IMR-90 (cell line): ENCODE results near the gene UBA52. TPM values are rescaled to one million over a fixed set of nuclear protein-coding genes. Genes with fewer than 3 reads are reported as not detected.

Source experiments
- ATAC-seq: fragments of 200-7000 bp; cut with Tn5 transposase; 2 replicates; pipeline ENCODE4 v1.9.1; 2020; ENCODE audit warnings: low read depth, mild to moderate bottlenecking, moderate library complexity
- Bru-seq: library from RNA; stranded (reverse); fragments of 400-500 nt; gene quantifications from one replicate; lab custom pipeline; 2021; lab: Mats Ljungman, UMichigan
- BruChase-seq, 2 experiments: library from RNA; stranded (reverse); fragments of 400-500 nt; gene quantifications; one replicate each; lab custom pipeline; 2021; lab: Mats Ljungman, UMichigan
- BruUV-seq: library from RNA; stranded (reverse); fragments of 400-500 nt; replicated peaks from 2 replicates; lab custom pipeline; 2021; lab: Mats Ljungman, UMichigan
- CTCF ChIA-PET: fragments of 300-600 bp; formaldehyde crosslinking; extraction: SDS; loops from one replicate; lab custom pipeline; 2021; ENCODE audit warnings: antibody characterized with exemption; lab: Yijun Ruan, JAX
- POLR2A ChIA-PET: fragments of 300-600 bp; sonication (Branson Sonifier 250); formaldehyde crosslinking; loops from one replicate; lab custom pipeline; 2022; ENCODE audit warnings: antibody characterized with exemption; ENCODE audit not compliant: unreplicated experiment; lab: Charles Lee
- DNase-seq: peaks from one replicate; pipeline ENCODE4 v3.0.0; 2013
- H2AFZ ChIP-seq: replicated peaks from 2 replicates; pipeline ENCODE3; 2013; ENCODE audit warnings: low read length, mild to moderate bottlenecking; ENCODE audit not compliant: poor library complexity
- H2AK5ac ChIP-seq: 2 replicates; pipeline ENCODE4 v1.6.1; 2013; ENCODE audit warnings: low read depth, low read length, inconsistent platforms
- H2AK9ac ChIP-seq: replicated peaks from 2 replicates; pipeline ENCODE3; 2013; ENCODE audit warnings: mild to moderate bottlenecking, low read depth, low read length, moderate library complexity; ENCODE audit not compliant: poor library complexity
- H2BK120ac ChIP-seq: 2 replicates; pipeline ENCODE4 v1.6.1; 2013; ENCODE audit warnings: low read depth, low read length, inconsistent platforms
- H2BK15ac ChIP-seq: 3 replicates; pipeline ENCODE4 v1.6.1; 2013; ENCODE audit warnings: low read depth, low read length, inconsistent platforms
- H2BK20ac ChIP-seq: 2 replicates; pipeline ENCODE4 v1.6.1; 2013; ENCODE audit warnings: low read depth, mild to moderate bottlenecking, inconsistent platforms, low read length, moderate library complexity
- H2BK5ac ChIP-seq: 2 replicates; pipeline ENCODE4 v1.6.1; 2013; ENCODE audit warnings: mild to moderate bottlenecking, low read depth, low read length, inconsistent platforms; ENCODE audit not compliant: poor library complexity, severe bottlenecking
- H3K14ac ChIP-seq: replicated peaks from 2 replicates; pipeline ENCODE4 v1.6.1; 2013; ENCODE audit warnings: low read depth, low read length, inconsistent platforms
- H3K18ac ChIP-seq: 2 replicates; pipeline ENCODE4 v1.6.1; 2013; ENCODE audit warnings: low read depth, low read length, control low read depth
- H3K23ac ChIP-seq: 2 replicates; pipeline ENCODE4 v1.6.1; 2013; ENCODE audit warnings: low read depth, low read length, inconsistent platforms
- H3K27ac ChIP-seq: 2 replicates; pipeline ENCODE4 v1.5.1; 2013; ENCODE audit warnings: mild to moderate bottlenecking, control low read depth, low read length; ENCODE audit not compliant: insufficient read depth
- H3K27me3 ChIP-seq: 2 replicates; pipeline ENCODE4 v1.6.1; 2013; ENCODE audit warnings: low read length; ENCODE audit not compliant: control insufficient read depth, insufficient read depth
- H3K36me3 ChIP-seq: 2 replicates; pipeline ENCODE4 v1.6.1; 2013; ENCODE audit warnings: low read length, mixed read lengths; ENCODE audit not compliant: control insufficient read depth, insufficient read depth
- H3K4ac ChIP-seq: 2 replicates; pipeline ENCODE4 v1.6.1; 2013; ENCODE audit warnings: low read depth, low read length, inconsistent platforms
- H3K4me1 ChIP-seq: 2 replicates; pipeline ENCODE4 v1.6.1; 2013; ENCODE audit warnings: low read length, mixed read lengths; ENCODE audit not compliant: control insufficient read depth, insufficient read depth
- H3K4me2 ChIP-seq: 2 replicates; pipeline ENCODE4 v1.6.1; 2013; ENCODE audit warnings: low read depth, mild to moderate bottlenecking, control low read depth, low read length, moderate library complexity
- H3K4me3 ChIP-seq: 2 replicates; pipeline ENCODE4 v1.5.1; 2013; ENCODE audit warnings: low read depth, mild to moderate bottlenecking, control low read depth, low read length, moderate library complexity; ENCODE audit not compliant: insufficient read depth
- H3K56ac ChIP-seq: 2 replicates; pipeline ENCODE4 v1.6.1; 2013; ENCODE audit warnings: low read length, inconsistent platforms; ENCODE audit not compliant: insufficient read depth; ENCODE audit errors: extremely low read depth
- H3K79me1 ChIP-seq, 2 experiments: 2 replicates each; pipeline ENCODE4 v1.6.1; 2013; ENCODE audit warnings: low read length in 2 of 2, inconsistent platforms in 1 of 2, low read depth in 1 of 2
- H3K9ac ChIP-seq: 2 replicates; pipeline ENCODE4 v1.6.1; 2013; ENCODE audit warnings: low read depth, low read length, control low read depth
- H3K9me1 ChIP-seq: 2 replicates; pipeline ENCODE4 v1.6.1; 2013; ENCODE audit warnings: low read length, inconsistent platforms; ENCODE audit not compliant: insufficient read depth
- H3K9me3 ChIP-seq: 2 replicates; pipeline ENCODE4 v1.6.1; 2013; ENCODE audit warnings: low read length; ENCODE audit not compliant: control insufficient read depth, insufficient read depth
- H4K20me1 ChIP-seq: 2 replicates; pipeline ENCODE4 v1.6.1; 2013; ENCODE audit warnings: low read length, inconsistent platforms; ENCODE audit not compliant: insufficient read depth
- H4K5ac ChIP-seq: 2 replicates; pipeline ENCODE4 v1.6.1; 2013; ENCODE audit warnings: mild to moderate bottlenecking, low read depth, low read length, control low read depth
- H4K8ac ChIP-seq, 2 experiments: 2 replicates each; pipeline ENCODE4 v1.6.1; 2013; ENCODE audit warnings: low read depth in 2 of 2, low read length in 2 of 2, control low read depth in 1 of 2, inconsistent platforms in 1 of 2
- H4K91ac ChIP-seq: 2 replicates; pipeline ENCODE4 v1.6.1; 2013; ENCODE audit warnings: low read depth, low read length, inconsistent platforms; ENCODE audit not compliant: insufficient read depth
- BHLHE40 ChIP-seq: fragments of 150-350 bp; IDR thresholded peaks from 2 replicates; pipeline ENCODE4 v1.6.1; 2016; ENCODE audit warnings: mild to moderate bottlenecking, low read depth, low read length
- CEBPB ChIP-seq: IDR thresholded peaks from 2 replicates; pipeline ENCODE4 v1.6.1; 2012; ENCODE audit warnings: low read depth, low read length, improper control_type of control experiment
- CHD1 ChIP-seq: IDR thresholded peaks from 2 replicates; pipeline ENCODE4 v1.6.1; 2012; ENCODE audit warnings: low read depth, low read length, improper control_type of control experiment
- CTCF ChIP-seq: conservative IDR thresholded peaks from 2 replicates; pipeline ENCODE4 v1.5.1; 2012; ENCODE audit warnings: mild to moderate bottlenecking, low read depth, low read length, improper control_type of control experiment
- MAZ ChIP-seq: IDR thresholded peaks from 2 replicates; pipeline ENCODE4 v1.6.1; 2012; ENCODE audit warnings: low read depth, mild to moderate bottlenecking, low read length, improper control_type of control experiment, moderate library complexity, borderline replicate concordance
- POLR2A ChIP-seq: IDR thresholded peaks from 2 replicates; pipeline ENCODE4 v1.6.1; 2012; ENCODE audit warnings: mild to moderate bottlenecking, low read depth, low read length
- RCOR1 ChIP-seq: IDR thresholded peaks from 2 replicates; pipeline ENCODE4 v1.6.1; 2012; ENCODE audit warnings: mild to moderate bottlenecking, low read length, improper control_type of control experiment; ENCODE audit not compliant: insufficient replicate concordance
- RFX5 ChIP-seq: IDR thresholded peaks from 2 replicates; pipeline ENCODE4 v1.8.0; 2012; ENCODE audit warnings: low read depth, mild to moderate bottlenecking, low read length, moderate library complexity
- SMC3 ChIP-seq: fragments of 150-350 bp; IDR thresholded peaks from 2 replicates; pipeline ENCODE4 v1.6.1; 2016; ENCODE audit warnings: low read depth, mild to moderate bottlenecking, antibody characterized with exemption, low read length, moderate library complexity
- USF2 ChIP-seq: fragments of 150-350 bp; IDR thresholded peaks from 2 replicates; pipeline ENCODE4 v1.6.1; 2017; ENCODE audit warnings: mild to moderate bottlenecking, antibody characterized with exemption, low read length, low read depth
- WGBS, 2 experiments: methylation state at CpG; one replicate each; pipeline versions ENCODE4 v1.1.5 to v1.1.7; 2013; ENCODE audit warnings: missing lambda C conversion rate in 2 of 2; ENCODE audit not compliant: insufficient read length in 1 of 2; ENCODE audit errors: extremely low coverage in 2 of 2; 5-methylcytosine and 5-hydroxymethylcytosine counted together
- dilution Hi-C: fragments of 300-500 bp; cut with HindIII; formaldehyde crosslinking; loops from one replicate; pipeline ENCODE4 v1.14.3; 2018; ENCODE audit warnings: low sequenced_read_pairs; ENCODE audit not compliant: unreplicated experiment
- in situ Hi-C: fragments of 300-500 bp; cut with MboI; formaldehyde crosslinking; loops from 3 replicates; pipeline ENCODE4 v1.14.3; 2019; ENCODE audit warnings: low sequenced_read_pairs, inconsistent platforms, mixed read lengths
- intact Hi-C: fragments of 100-400 bp; cut with micrococcal nuclease; formaldehyde crosslinking; loops from 2 replicates; pipeline ENCODE4 v1.10.0; 2022
- long read RNA-seq: library from polyadenylated mRNA; unstranded; transcript quantifications from one replicate; pipeline ENCODE4 v2.0.0, GENCODE V29; 2021; ENCODE audit not compliant: unreplicated experiment
- polyA plus RNA-seq, 3 experiments: library from polyadenylated mRNA; depleted of rRNA; stranded (reverse); fragments of >200 nt; gene quantifications; 2 replicates each; pipeline ENCODE4 v1.2.3, GENCODE V29; 2012; ENCODE audit warnings: low replicate concordance in 1 of 3
- total RNA-seq: library from RNA; depleted of rRNA; stranded (reverse); fragments of >200 nt; gene quantifications from 2 replicates; pipeline ENCODE4 v1.2.3, GENCODE V29; 2012; rRNA removed

Gene UBA52
- total RNA-seq (1,030 and 1,144 TPM in 2 replicates), polyA plus RNA-seq (2012; rRNA removed) (2,778 and 3,008 TPM in 2 replicates), Bru-seq, nascent RNA (percentile 94 among the genes with signal in this experiment), BruChase-seq, experiment 1, labeled RNA remaining after a 6-hour chase (percentile 90 among the genes with signal in this experiment), BruChase-seq, experiment 2, labeled RNA remaining after a 2-hour chase (percentile 86 among the genes with signal in this experiment)
- polyA plus RNA-seq (2012; cell fraction: cytosol; rRNA removed): 3,160 and 3,447 TPM in 2 replicates
- polyA plus RNA-seq (2012; cell fraction: nucleus; rRNA removed; ENCODE audit: low replicate concordance): 792 and 822 TPM in 2 replicates
- long read RNA-seq, transcript UBA52-202 (5 exons, 2,845 nt): minor isoform, 79 of 279 reads
- long read RNA-seq, transcript UBA52-209 (4 exons, 514 nt): minor isoform, 25 of 279 reads
- long read RNA-seq, transcript UBA52-201 (5 exons, 572 nt): major isoform, 149 of 279 reads
- long read RNA-seq, partial matches to known transcripts: 13 of 279 reads
- long read RNA-seq, other reads (novel, unspliced or antisense): 10 of 279 reads

- dilution Hi-C loops (no loop called here), intact Hi-C loops (loop anchor here (1.0 to 5.0 kb wide), 3 partner anchors 104 to 276 kb away; no protein-coding TSS in a partner anchor), in situ Hi-C loops (loop anchor here (10.0 kb wide), 1 partner anchor 117 kb away; no protein-coding TSS in a partner anchor)
- POLR2A ChIA-PET: interaction anchor here (0.6 to 1.0 kb wide), 4 partner anchors 9 to 215 kb away, joined by 3 to 5 read pairs (median 4); no protein-coding TSS in a partner anchor
- H2BK15ac ChIP-seq: peak within 1 kb of the TSS; percentile 49; the same call in 1 of the 3 replicates
- H4K20me1 ChIP-seq: peaks cover 46% of the 10 kb centered on the region
- peak within 1 kb of the TSS; percentile 84 for H3K4ac ChIP-seq
- peak within 1 kb of the TSS; percentile 82 for H4K91ac ChIP-seq
- peaks cover 18 to 44% of the 10 kb centered on the region in 2 experiments; a peak in 3 of 4 replicates for H3K79me1 ChIP-seq
- WGBS, 2 experiments: 1% methylated on average over 57 of the region's 75 CpGs; no CpG with 5 or more reads in 1 of the 2 experiments
- peak within 1 kb of the TSS; percentile 51 for H2BK5ac ChIP-seq
- peak within 1 kb of the TSS; percentile 93 for H3K14ac ChIP-seq
- H3K56ac ChIP-seq: peak within 1 kb of the TSS; percentile 86
- peak within 1 kb of the TSS; percentile 23 for H4K5ac ChIP-seq
- H2AK5ac ChIP-seq: peak within 1 kb of the TSS; percentile 94
- no peaks in the 10 kb centered on the region for H3K27me3 ChIP-seq
- ATAC-seq: peak; percentile 97
- H3K18ac ChIP-seq: no peak within 1 kb of the TSS
- CTCF ChIA-PET: interaction anchor here (1.5 kb wide), 1 partner anchor 118 kb away, joined by 3 read pairs; no protein-coding TSS in a partner anchor
- peak within 1 kb of the TSS; percentile 98 for H2AK9ac ChIP-seq
- DNase-seq: peak; percentile 96
- peak within 1 kb of the TSS; percentile 36; the same call in 1 of the 2 replicates for H2BK20ac ChIP-seq
- H2AFZ ChIP-seq: peak within 1 kb of the TSS; percentile 95
- BruUV-seq: no TSS peak
- peak within 1 kb of the TSS; percentile 71 to 81; a peak in 3 of 4 replicates for H4K8ac ChIP-seq
- H3K4me3 ChIP-seq: peak within 1 kb of the TSS; percentile 85
- peak within 1 kb of the TSS; percentile 65 for H3K27ac ChIP-seq
- H2BK120ac ChIP-seq: peak within 1 kb of the TSS; percentile 28; the same call in 1 of the 2 replicates
- H3K9me3 ChIP-seq: no peaks in the 10 kb centered on the region
- H3K9ac ChIP-seq: peak within 1 kb of the TSS; percentile 91
- H3K23ac ChIP-seq: peak within 1 kb of the TSS; percentile 95
- peaks cover 10% of the 10 kb centered on the region for H3K4me1 ChIP-seq
- peaks cover 52% of the 10 kb centered on the region for H3K36me3 ChIP-seq
- peak within 1 kb of the TSS; percentile 97 for H3K4me2 ChIP-seq
- H3K9me1 ChIP-seq: peaks cover 11% of the 10 kb centered on the region
- TF ChIP-seq CHD1: no peak
- TF ChIP-seq POLR2A: peak; percentile 96
- peak; percentile 97 for TF ChIP-seq MAZ
- TF ChIP-seq SMC3: peak; percentile 35
- peak; percentile 73 for TF ChIP-seq CEBPB
- peak; percentile 96 for TF ChIP-seq USF2
- TF ChIP-seq RCOR1: no peak
- peak; percentile 88 for TF ChIP-seq BHLHE40
- TF ChIP-seq CTCF: no peak
- no peak for TF ChIP-seq RFX5
These were observed at the start of gene UBA52 for GRCh38 chr19:18571564-18572344. UBA52 (plus strand) TSS chr19:18571857; CDS start chr19:18573301, 1,444 bp downstream.
